Neural progenitor cell (in vitro differentiated cells): ENCODE data around the gene TLR7.

Experiments used
- CTCF ChIP-seq: fragments of 200-600 bp; sonication (generic); IDR thresholded peaks from 2 replicates; pipeline ENCODE4 v1.5.1; 2017; ENCODE audit warnings: antibody characterized with exemption, mild to moderate bottlenecking
- EZH2 ChIP-seq: fragments of 200-600 bp; sonication (generic); IDR thresholded peaks from 2 replicates; pipeline ENCODE4 v1.6.1; 2017; ENCODE audit warnings: antibody characterized with exemption, mild to moderate bottlenecking, moderate library complexity
- EZH2phosphoT487 ChIP-seq: fragments of 200-600 bp; sonication (generic); IDR thresholded peaks from 2 replicates; pipeline ENCODE4 v1.6.1; 2017; ENCODE audit warnings: antibody characterized with exemption

DNA sequence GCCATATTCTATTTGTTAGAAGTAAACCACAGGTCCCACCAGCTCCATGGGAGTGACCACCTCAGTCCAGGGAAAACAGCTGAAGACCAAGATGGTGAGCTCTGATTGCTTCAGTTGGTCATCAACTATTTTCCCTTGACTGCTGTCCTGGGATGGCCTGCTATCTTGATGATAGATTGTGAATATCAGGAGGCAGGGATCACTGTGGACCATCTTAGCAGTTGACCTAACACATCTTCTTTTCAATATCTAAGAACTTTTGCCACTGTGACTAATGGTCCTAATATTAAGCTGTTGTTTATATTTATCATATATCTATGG, 55.7 kb downstream of the TLR7 start:
- no peak for TF ChIP-seq CTCF
- no peak for TF ChIP-seq EZH2
- TF ChIP-seq EZH2phosphoT487 = no peak
